ENCODE measurements around the gene TTLL8. TPM values are rescaled to one million over a fixed set of nuclear protein-coding genes. Genes with fewer than 3 reads are reported as not detected.

The TTLL8 gene
- total RNA-seq, 2 experiments from 2014 or later: not detected

GRCh38 chr22:49976439-49977175 lies 81.5 kb downstream of the TTLL8 start:
- H3K4me3 Mint-ChIP-seq: peak overlapping the region; percentile 1
- peak; percentile 62 for ATAC-seq

GRCh38 chr22:49975543-49976389 lies 82.3 kb downstream of the TTLL8 start:
- peaks cover 22% of the 10 kb centered on the region for H3K9me3 Mint-ChIP-seq
- peak overlapping the region; percentile 96 for H3K27ac Mint-ChIP-seq

More at GRCh38 chr22:49976439-49977175, 81.5 kb downstream of the TTLL8 start:
- Mint-ChIP-seq H3K27me3 (no peaks in the 10 kb centered on the region), H3K27ac (peak overlapping the region; percentile 96), H3K9me3 (peaks cover 27% of the 10 kb centered on the region), H3K36me3 (ENCODE audit: low read depth) (peaks cover 31% of the 10 kb centered on the region), H3K4me1 (ENCODE audit: low read depth) (peaks cover 34% of the 10 kb centered on the region)
- DNase-seq: peak; percentile 79
- POLR2A ChIA-PET: interaction anchor here (0.7 to 1.4 kb wide), 4 partner anchors 9 to 215 kb away, joined by 3 to 7 read pairs (median 4); no protein-coding TSS in a partner anchor
- no peak for TF ChIP-seq CTCF (IDR thresholded peaks at IDR 0.05)
- CTCF ChIA-PET: interaction anchor here (0.7 to 1.6 kb wide), 4 partner anchors 9 to 54 kb away, joined by 3 to 9 read pairs (median 4); no protein-coding TSS in a partner anchor
- intact Hi-C loops (cut with micrococcal nuclease): no loop called here

GRCh38 chr22:49973018-49973961 lies 84.8 kb downstream of the TTLL8 start:
- no peak for ATAC-seq
- DNase-seq: no peak
- peaks cover 8% of the 10 kb centered on the region for H3K9me3 Mint-ChIP-seq
- no peak overlapping the region for H3K4me3 Mint-ChIP-seq
- intact Hi-C loops (cut with micrococcal nuclease): loop anchor here (5.0 kb wide), 1 partner anchor 44 kb away; no protein-coding TSS in a partner anchor
- peaks cover 36% of the 10 kb centered on the region for H3K4me1 Mint-ChIP-seq (ENCODE audit: low read depth)
- peaks cover 17% of the 10 kb centered on the region for H3K36me3 Mint-ChIP-seq (ENCODE audit: low read depth)
- ChIA-PET POLR2A (no interaction called here), CTCF (no interaction called here)
- H3K27me3 Mint-ChIP-seq: no peaks in the 10 kb centered on the region
- no peak overlapping the region for H3K27ac Mint-ChIP-seq
- no peak for TF ChIP-seq CTCF (IDR thresholded peaks at IDR 0.05)

More at GRCh38 chr22:49975543-49976389, 82.3 kb downstream of the TTLL8 start:
- ChIA-PET POLR2A (interaction anchor here (0.7 to 1.4 kb wide), 3 partner anchors 8 to 216 kb away, joined by 3 to 7 read pairs (median 4); no protein-coding TSS in a partner anchor), CTCF (interaction anchor here (0.7 to 1.6 kb wide), 4 partner anchors 10 to 55 kb away, joined by 3 to 9 read pairs (median 4); no protein-coding TSS in a partner anchor)
- H3K4me1 Mint-ChIP-seq (ENCODE audit: low read depth): peaks cover 34% of the 10 kb centered on the region
- ATAC-seq (peak; percentile 60), DNase-seq (peak; percentile 80)
- no peaks in the 10 kb centered on the region for H3K27me3 Mint-ChIP-seq
- no peak for TF ChIP-seq CTCF (IDR thresholded peaks at IDR 0.05)
- H3K36me3 Mint-ChIP-seq (ENCODE audit: low read depth): peaks cover 30% of the 10 kb centered on the region
- peak overlapping the region; percentile 55 for H3K4me3 Mint-ChIP-seq
- intact Hi-C loops (cut with micrococcal nuclease): no loop called here

GRCh38 chr22:49972163-49973017 lies 85.7 kb downstream of the TTLL8 start:
- no peak for ATAC-seq
- no peak overlapping the region for H3K4me3 Mint-ChIP-seq

More at GRCh38 chr22:49972163-49973017, 85.7 kb downstream of the TTLL8 start:
- peaks cover 37% of the 10 kb centered on the region for H3K4me1 Mint-ChIP-seq (ENCODE audit: low read depth)
- H3K36me3 Mint-ChIP-seq (ENCODE audit: low read depth): peaks cover 11% of the 10 kb centered on the region
- no peaks in the 10 kb centered on the region for H3K27me3 Mint-ChIP-seq
- peaks cover 4% of the 10 kb centered on the region for H3K9me3 Mint-ChIP-seq
- TF ChIP-seq CTCF (IDR thresholded peaks at IDR 0.05): no peak
- CTCF ChIA-PET: interaction anchor here (0.9 kb wide), 1 partner anchor 36 kb away, joined by 3 read pairs; no protein-coding TSS in a partner anchor
- intact Hi-C loops (cut with micrococcal nuclease): loop anchor here (5.0 kb wide), 1 partner anchor 45 kb away; no protein-coding TSS in a partner anchor
- H3K27ac Mint-ChIP-seq: no peak overlapping the region
- peak; percentile 50 for DNase-seq
- POLR2A ChIA-PET: interaction anchor here (0.6 to 4.3 kb wide), 10 partner anchors 11 to 131 kb away, joined by 3 to 63 read pairs (median 5); partner anchors contain the start of genes IL17REL and PIM3
